ENCODE measurements around the gene NBPF3.

The NBPF3 gene

DNA sequence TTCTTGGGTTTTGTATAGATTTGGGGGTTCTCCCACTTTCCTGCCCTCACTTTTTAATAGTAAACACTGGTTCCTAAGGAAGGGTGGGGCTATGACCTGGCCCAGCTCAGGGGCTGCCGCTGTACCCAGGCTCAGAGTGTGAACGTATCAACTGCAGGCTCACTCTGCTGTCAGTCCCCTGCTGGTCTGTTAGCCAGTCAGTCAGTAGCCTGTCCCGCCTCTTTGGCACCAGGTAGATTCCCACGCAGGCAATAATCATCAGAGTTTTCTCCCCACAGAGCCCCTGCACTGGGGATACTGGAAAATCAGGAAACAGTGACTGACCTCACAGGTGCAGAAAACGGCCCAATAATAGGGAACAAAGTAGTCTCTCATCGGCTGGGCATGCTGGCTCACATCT, 54.3 kb downstream of the NBPF3 start:
- no peak for DNase-seq (ENCODE audit: low read depth in 2 of 2)

- DNase-seq (ENCODE audit: low read depth in 2 of 2) = no peak
Observed at GRCh38 chr1:21495225-21495820, 55.4 kb downstream of the NBPF3 start.

GRCh38 chr1:21496063-21496462, 56.1 kb downstream of the NBPF3 start:
- no peak for DNase-seq (ENCODE audit: low read depth in 2 of 2)

DNA sequence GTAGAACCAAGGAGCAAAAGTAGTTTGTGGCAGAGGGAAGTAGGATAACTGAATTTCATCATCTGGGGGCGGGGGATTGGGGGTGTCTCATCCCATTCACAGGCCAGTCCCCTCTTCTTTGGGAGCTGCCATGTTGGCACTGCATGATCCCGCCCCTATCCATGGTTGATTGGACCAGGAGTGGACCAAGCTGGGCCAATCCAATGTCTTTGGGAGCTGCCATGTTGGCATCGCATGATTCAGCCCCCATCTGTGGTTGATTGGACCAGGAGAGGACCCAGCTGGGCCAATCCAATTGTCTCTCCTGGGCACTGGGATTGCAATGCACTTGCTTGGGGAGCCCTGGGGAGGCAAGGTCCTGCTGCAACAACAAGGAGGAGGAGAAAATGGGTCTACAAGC, 56.9 kb downstream of the NBPF3 start:
- no peak for DNase-seq (ENCODE audit: low read depth in 2 of 2)

DNA sequence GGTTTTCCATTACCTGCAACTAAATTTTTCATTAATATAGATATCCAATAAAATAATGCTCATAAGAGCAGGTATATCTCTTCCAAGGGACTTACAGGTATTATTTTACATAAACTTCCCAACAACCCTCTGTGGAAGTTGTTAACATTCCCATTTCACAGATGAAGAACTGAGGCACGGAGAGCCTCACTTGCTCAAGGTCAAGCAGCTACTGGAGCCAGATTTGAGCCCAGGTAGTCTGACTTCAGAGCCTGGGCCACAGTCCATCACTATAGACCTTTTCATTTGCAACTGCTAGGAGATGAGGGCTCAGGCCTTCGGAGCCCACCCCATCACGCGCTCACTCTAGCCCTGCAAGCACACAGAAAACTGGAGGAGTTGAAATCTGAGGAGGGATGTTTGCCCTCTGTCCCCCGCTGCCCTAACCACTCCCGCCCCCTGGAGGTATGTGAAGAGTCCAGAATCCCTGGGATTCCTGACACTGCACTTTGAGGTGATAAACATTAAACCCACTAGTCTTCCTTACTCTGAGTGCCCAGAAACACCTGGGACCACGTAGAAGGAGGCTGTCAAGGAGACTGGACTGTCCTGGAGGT, 57.6 kb downstream of the NBPF3 start:
- no peak for DNase-seq (ENCODE audit: low read depth in 2 of 2)

GRCh38 chr1:21499283-21499950, 59.5 kb downstream of the NBPF3 start:
- DNase-seq (ENCODE audit: low read depth in 2 of 2) = no peak

GRCh38 chr1:21503706-21504377, 63.9 kb downstream of the NBPF3 start:
- no peak for DNase-seq (ENCODE audit: low read depth in 2 of 2)

DNA sequence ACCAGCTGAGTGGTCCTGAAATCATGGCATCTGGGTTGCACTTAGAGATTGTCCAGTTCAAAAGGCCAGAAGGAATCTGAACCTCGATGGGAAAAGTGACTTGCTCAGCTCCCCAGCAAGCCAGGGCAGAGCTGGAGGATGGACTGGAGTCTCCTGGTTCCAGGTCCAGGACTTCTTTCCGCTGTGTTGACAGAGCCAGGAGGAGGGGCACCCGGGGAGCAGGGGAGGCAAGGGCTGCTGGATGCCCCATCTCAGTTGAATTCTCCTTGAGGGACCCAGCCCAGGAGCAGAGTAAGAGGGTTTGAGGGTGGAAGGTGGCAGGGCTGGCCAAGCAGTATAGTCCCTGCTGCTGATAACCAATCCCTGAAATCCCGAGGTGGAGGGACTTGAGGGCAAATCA, 66.9 kb downstream of the NBPF3 start:
- no peak for DNase-seq (ENCODE audit: low read depth in 2 of 2)

DNA sequence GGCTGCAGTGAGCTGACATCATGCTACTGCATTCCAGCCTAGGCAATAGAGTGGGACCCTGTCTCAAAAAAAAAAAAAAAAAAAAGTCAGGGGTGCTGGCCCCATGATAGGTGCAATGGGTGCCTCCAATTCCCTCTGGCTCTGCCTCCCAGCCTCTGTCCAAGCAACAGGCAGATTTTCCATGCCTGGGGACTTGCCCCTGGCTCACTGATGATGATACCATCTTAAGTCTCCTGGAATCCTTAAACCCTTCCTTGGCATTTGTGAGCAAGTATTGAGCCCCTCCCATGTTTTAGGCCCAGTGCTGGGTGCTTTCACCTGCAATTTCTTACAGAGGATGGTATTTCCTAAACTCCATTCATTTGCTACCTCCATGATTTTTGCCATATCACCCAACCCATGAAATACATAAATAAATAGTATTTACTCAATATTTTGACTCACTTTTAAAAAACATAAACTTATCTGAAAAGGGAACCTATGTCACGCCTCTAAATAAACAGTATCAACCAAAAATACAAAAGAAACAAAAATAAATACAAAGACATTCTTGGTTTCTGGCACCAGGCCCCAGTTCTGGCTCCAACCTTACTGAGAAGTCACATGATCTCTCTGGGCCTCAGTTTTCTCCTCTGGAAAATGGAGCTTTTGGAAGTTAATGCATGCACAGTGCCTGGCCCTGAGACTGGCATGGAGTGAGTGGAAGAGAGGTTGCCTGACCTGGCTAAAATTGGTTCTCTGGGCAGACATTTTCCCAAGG, 67.8 kb downstream of the NBPF3 start:
- DNase-seq (ENCODE audit: low read depth in 2 of 2) = no peak

- peak; percentile 48 to 70 for DNase-seq (ENCODE audit: low read depth in 2 of 2)
Observed at GRCh38 chr1:21508580-21509350, 68.8 kb downstream of the NBPF3 start.

- no peak for DNase-seq (ENCODE audit: low read depth in 2 of 2)
Observed at GRCh38 chr1:21509351-21510112, 69.6 kb downstream of the NBPF3 start, which contains the start of gene ALPL. Gene ALPL, plus strand, starts transcription at chr1:21509423. Its CDS starts 44,659 bp downstream, at chr1:21554082.

- no peak for DNase-seq (ENCODE audit: low read depth in 2 of 2)
Observed at GRCh38 chr1:21510113-21510493, 70.2 kb downstream of the NBPF3 start.

- no peak for DNase-seq (ENCODE audit: low read depth in 2 of 2)
Observed at GRCh38 chr1:21510885-21511578, 71.1 kb downstream of the NBPF3 start.

DNA sequence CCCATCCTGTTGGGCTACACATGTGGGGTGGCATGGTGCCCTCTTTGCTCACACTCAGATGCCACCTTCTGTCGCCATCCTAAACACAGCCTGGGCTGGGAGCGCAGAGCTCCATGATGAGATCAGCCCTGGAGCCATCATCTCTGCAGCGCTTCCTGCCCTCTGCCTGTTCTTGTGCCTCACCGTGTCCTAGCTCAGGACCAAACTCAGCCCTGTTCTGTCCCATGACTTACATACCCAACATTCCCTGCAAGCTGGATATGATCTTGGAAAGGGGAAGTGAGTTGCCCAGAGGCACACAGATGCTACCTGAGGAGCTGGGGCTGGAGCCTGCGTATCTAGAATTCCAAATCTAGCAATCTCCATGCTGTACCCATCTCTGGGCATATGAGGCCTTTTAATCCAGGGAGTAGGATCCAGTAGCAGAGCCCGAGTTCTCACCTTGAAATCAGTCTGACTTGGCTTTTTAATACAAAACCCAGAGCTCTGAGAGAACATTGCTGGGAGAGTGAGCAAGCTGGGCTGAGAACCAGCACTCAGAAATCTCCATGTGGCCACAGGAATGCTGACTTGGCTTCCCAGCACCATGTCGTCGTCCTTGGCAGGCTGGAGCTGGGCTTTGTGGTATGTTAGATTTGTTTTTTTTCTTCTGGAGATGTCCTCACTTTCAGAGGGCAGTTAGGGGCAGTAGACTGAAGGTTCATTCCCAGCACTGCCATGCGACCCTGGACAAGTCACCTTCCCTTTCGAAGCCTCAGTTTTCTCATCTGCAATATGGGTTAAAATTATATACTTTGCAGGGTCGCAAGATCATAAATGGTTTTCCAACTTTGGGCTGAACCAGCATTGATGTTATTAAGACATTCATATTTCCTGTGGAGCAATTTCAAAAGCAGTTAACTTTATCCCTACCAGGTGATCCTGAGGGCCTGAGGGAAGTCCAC, 71.9 kb downstream of the NBPF3 start:
- DNase-seq (ENCODE audit: low read depth in 2 of 2) = no peak

GRCh38 chr1:21514245-21514644, 74.3 kb downstream of the NBPF3 start:
- DNase-seq (ENCODE audit: low read depth in 2 of 2) = no peak

- DNase-seq (ENCODE audit: low read depth in 2 of 2) = no peak
Observed at GRCh38 chr1:21517161-21517589, 77.2 kb downstream of the NBPF3 start.

- DNase-seq (ENCODE audit: low read depth in 2 of 2) = no peak
Observed at GRCh38 chr1:21517660-21518480, 77.9 kb downstream of the NBPF3 start.
